ENCODE results near the gene NUMB.
"Not testable (repeated sequence)": the region's sequence is repeated elsewhere in the genome, so short reads cannot be mapped to it uniquely, and the experiment has no call there.

The NUMB gene

DNA sequence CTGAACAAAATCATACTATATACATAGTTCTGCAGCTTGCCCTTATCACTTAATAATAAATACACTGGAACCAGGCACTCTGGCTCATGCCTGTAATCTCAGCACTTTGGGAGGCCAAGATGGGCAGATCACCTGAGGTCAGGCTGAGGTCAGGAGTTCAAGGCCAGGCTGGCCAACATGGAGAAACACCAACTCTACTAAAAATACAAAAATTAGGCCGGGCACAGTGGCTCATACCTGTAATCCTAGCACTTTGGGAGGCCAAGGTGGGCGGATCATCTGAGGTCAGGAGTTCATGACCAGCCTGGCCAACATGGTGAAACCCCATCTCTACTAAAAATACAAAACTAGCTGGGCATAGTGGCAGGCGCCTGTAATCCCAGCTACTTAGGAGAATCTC, 109.3 kb downstream of the NUMB start:
- not testable (repeated sequence) for DNase-seq

DNA sequence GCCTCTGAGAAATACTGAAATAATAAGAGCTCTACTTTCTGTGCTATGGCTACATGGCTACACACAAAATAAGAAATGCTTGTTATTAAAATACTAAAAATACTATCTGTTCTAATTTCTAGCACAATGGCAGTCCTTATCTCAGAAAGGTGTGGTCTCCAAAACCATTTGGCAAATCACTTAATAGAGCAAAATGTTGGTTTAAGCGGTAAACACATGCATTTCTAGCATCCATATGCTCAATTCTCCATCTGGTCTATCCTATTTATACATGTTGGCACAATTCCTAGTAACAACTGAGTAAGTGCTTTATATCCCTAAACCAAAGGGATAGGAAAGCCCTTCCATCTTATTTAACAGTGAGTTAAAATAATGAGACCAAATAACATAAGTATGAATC, 114.0 kb downstream of the NUMB start:
- peak; percentile 61 to 82 for DNase-seq

DNA sequence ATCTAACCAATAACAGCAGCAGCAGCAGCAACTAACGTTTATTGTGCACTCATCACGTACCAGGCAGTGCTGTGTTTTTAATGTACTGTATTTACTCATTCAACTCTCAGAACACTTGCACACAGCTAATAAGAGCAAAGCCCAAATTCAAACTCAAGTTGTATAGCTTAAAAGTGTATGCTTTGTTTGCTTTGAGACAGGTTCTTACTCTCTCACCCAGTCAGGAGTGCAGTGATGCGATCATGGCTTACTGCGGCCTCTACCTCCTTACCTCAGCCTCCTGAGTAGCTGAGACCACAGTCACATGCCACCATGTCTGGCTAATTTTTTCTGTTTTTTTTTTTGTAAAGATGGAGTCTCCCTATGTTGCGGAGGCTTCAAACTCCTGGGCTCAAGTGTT, 115.7 kb downstream of the NUMB start:
- DNase-seq, result peak in 1 of 2 experiments; percentile 7

DNA sequence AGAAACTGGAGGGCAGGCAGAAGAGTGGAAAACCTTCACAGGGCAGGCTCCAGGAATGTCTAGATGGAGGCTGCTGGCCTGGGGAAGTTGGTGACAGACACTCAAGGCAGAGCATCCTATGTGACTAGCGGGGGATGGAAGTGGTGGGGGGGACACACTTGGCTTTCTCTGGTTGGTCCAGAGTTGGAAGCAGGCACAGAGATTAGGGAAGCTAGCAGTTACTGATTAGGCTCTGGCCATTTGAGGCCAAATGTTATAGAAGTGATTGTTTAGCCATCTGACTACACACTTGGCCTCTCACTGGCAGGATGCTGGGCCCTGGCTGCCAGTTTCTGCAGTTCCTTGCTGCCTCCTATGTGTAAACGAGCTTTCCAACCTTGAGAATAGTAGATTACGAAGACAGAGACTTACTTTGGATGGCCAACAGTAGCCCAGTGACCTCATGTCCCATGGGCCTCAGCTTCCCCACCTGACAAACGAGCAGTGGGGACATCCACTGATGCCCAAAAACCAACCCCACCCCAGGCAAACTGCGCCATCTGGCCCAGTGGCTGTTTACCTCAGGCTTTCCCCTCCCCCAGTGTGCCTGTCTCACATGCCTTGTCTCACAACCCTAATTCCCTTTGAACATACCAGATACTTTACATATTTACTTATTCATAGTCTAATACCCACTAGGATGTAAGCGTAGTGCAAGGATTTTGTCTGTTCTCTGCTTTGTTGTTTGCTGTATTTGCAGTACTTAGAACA, 118.3 kb downstream of the NUMB start:
- DNase-seq, result peak in 1 of 2 experiments; percentile 33

DNA sequence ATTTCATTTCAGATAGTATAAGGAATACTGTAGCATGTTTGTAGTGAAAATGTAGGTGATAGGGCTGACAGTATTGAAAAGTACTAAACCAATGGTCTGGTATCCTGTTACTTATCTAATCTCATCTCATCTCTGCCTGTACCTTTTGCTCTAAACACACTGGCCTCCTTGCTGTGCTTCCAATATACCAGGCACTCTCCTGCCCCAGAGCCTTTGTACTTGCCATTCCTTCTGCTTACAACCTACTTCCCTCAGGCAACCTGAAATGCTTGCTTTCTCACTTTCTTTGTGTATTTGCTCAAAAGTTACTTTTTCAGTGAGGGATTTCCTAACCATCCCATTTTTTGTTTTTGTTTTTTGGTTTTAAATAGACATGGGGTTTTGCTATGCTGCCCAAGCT, 119.1 kb downstream of the NUMB start:
- DNase-seq, result no peak

DNA sequence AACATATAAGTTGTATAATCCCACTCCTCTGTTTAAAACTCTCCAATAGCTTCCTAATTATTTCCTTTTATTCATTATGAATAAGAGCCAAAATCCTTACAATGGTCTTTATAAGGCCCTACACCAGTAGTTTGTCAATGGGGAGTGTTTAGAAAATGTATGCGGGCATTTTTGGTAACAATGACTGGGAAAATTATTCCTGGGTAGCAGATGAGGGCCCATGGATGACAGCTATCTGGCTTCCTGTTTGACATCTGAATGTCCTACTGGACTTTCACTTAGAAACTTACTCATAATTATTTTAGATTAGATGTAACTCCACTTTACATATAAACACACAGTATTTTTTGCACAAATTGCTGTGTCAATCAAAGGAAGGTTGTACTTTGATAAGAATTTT, 119.8 kb downstream of the NUMB start:
- DNase-seq, result no peak

DNA sequence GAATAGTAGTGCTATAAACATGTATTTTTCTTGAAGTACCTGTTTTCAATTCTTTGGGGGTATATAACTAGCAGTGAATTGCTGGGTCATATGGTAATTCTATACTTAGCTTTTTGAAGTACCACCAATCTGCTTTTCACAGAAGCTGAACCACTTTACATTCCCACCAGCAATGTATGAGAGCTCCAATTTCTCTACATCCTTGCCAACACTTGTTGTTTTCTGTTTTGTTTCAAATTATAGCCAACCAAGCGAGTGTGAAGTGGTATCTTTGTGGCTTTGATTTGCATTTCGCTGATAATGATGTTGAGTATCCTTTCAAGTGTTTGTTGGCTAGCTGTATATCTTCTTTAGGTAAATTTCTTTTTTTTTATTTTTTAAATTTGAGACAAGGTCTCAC, 125.3 kb downstream of the NUMB start:
- peak in 1 of 2 experiments; percentile 3 for DNase-seq

DNA sequence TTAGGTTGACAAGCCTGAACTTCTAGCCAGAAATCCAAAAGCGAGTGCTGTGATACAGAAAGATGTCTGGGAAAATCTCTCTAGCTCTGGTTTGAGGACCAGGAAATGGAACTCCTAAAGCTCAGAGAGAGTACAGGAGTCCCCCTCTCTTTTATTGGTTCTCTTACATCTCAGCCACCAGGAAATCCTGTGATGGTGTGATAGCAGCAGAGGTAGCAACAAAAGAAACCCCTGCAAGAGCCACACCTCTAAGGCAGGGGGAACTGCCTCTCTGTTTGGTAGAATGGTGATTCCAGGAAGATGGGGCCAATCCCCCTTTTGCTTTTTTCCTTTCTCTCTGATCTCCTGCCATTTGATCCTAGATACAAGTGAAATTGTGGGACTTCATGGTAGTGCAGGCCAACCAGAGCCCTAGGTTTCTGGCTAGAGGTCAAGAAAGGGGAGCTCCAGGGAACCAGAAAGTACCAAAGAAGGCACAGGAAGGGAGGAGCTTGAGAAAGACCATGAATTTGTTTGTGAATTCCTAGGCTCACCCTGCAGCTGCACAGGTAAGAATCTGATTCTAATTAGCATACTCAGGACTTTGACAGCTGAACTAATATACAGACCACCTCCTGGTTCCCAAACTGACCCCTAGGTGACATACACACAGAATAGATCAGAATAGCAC, 132.6 kb downstream of the NUMB start:
- DNase-seq, result no peak

DNA sequence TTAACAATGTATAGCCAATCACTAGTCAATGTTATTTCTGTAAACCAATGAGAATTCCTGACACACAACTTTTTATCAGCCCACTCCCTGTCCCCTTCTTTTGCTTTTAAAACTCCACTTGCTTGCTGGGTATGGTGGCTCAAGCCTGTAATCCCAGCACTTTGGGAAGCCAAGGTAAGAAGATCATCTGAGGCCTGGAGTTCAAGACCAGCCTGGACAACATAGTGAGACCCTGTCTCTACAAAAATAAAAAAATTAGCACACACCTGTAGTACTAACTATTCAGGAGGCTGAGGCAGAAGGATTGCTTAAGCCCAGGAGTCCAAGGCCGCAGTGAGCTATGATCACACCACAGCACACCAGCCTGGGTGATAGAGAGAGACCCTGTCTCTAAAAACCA, 133.3 kb downstream of the NUMB start:
- DNase-seq, result no peak

DNA sequence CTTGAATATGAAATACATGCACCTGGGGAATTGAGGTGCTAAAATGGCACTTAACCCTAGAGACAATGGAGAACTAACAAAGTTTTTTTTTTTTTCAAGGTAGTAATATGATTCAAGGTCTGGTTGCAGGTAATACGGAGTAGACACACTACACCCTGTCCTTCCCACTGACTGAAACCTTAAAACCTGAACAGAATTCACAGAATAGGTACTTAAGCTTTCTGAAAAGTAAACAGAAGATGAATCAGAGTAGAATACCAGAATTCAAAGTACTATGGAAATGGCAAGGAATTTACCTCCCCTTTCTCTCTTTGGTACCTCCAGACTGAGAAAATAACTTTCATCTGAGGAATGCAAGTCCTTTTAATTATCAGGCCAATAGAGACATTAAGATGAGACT, 133.8 kb downstream of the NUMB start:
- DNase-seq, result no peak

DNA sequence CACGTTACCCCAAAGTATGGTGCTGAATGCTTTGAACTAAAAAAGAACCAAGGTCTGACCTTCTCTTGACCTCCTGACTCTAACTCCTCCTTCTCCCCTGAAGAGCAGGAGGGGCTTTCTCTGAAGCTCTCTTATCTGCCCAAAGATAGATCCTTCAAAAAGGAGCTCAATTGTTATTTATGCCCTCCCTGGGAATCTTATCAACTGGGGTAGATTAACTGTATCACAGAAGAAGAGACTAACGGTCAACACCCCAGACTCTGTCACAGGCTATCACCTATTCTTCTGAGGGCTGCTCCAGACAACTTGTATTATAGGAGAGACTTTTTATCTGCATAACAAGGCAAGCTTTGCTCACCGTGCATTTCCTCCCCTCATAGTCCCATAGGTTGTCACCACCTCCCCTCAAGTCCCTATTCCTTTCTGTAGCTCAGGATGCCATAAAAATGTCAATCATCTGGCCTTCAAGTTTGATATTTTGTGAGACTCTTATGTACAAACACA, 134.4 kb downstream of the NUMB start:
- no peak for DNase-seq

DNA sequence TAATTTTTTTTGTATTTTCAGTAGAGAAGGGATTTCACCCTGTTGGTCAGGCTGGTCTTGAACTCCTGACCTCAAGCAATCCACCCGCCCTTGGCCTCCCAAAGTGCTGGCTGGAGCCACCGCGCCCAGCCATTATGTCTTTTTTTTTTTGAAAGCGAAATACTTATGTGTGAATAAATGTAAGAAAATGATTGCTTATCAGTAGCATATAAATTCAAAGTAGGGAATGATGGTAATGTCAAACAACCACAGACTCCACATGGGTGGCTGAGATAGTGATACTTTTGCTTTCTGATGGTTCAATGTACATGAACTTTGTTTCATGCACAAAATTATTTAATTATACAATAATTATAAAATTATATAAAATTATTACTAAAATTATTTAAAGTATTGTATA, 145.2 kb downstream of the NUMB start:
- no peak for DNase-seq

DNA sequence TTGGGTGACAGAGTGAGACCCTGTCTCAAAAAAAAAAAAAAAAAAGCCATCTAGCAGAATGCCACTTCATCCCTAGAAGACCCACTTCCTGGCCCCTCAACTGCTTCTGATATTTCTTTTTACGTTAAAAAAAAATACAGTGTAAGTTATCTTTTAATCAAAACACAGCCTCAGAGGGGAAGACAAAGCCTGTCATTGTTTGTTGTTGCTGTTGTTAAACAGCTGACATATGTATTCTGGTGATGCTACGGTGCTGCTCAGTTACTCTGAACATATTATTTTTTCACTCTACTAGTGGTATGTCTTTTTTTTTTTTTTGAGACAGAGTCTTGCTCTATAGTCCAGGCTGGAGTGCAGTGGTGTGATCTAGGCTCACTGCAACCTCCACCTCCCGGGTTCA, 145.7 kb downstream of the NUMB start:
- no peak for DNase-seq

DNA sequence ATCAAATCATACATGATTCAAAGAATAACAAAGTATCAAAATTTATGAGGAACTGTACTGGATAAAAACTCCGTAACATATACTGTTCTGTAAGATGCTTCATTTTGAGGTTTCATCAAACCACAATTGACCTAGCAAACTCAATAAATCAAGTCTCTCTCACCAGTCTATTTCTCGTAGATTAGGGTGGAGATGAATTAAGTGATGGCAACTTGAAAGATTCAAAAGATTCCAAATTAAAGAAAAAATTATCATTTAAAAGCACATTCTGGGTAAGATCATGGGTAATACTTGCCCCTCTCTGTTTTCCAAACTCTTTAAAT, 146.7 kb downstream of the NUMB start:
- no peak for DNase-seq

DNA sequence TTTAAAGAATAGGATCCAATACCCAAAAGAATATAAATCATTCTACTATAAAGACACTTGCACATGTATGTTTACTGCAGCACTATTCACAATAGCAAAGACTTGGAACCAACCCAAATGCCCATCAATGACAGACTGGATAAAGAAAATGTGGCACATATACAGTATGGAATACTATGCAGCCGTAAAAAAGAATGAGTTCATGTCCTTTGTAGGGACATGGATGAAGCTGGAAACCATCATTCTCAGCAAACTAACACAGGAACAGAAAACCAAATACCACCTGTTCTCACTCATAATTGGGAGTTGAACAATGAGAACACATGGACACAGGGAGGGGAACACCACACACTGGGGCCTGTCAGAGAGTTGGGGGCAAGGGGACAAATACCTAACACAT, 149.1 kb downstream of the NUMB start:
- not testable (repeated sequence) for DNase-seq

DNA sequence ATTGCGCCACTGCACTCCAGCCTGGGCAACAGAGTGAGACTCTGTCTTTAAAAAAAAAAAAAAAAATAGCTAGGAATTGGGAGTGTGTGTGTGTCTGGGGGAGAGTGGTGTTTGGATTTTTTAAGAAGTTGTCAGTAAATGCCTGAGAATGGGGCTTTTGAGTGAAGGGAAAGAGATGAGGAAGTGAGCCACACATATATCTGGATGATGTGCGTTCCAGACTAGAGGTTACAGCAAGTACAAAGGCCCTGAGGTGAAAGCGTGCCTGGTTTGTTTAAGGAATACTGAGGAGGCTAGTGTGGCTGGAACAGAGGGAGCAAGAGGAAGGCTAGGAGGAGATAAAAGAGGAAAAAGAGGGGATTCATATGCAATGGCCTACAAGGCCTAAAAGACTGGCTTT, 151.1 kb downstream of the NUMB start:
- DNase-seq, result no peak

DNA sequence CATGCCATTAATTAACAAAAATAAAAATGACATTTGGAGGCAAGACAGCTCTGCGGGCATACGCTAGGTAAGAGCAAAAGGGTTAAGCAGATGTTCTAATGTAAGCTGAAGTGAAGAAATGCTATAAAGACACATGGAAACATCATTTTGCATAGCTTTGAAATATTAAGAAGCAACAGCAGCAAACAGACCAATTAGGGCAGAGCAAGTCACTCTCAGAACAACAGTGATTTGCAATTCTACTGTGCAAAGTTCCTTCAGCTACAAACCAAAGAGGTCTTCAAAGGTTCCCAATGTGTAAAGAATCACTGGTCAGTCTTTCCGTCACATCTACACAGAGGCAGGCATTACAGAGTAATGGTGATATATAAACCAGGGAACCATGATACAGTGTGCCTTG, 152.8 kb downstream of the NUMB start:
- DNase-seq, result no peak

DNA sequence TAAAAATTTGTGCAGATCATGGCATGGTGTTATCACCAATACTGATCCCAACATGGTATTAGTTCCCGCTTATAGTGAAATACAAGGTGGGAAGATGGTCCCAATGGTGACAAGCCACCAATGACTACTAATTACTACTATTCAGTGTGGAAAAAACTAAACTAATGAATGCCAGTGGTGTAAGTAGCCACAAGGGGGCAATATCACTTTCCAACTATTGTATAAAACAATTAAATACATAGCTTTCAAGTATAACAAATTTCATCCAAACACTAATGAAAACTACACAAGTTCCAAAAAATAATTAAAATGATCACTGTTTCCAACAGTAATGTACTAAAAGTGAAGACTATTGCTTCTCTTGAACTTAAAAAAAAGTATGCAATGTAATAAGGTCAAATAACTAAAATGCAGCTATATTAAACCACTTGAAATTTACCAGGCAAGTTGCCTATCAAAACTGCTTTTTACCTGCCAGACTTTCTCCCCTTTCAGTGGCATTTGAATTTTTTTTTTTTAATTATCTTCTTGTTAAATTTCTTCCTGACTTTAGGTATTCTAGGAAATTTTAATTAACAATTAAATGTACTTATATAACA, 163.0 kb downstream of the NUMB start:
- peak; percentile 30 to 54 for DNase-seq

DNA sequence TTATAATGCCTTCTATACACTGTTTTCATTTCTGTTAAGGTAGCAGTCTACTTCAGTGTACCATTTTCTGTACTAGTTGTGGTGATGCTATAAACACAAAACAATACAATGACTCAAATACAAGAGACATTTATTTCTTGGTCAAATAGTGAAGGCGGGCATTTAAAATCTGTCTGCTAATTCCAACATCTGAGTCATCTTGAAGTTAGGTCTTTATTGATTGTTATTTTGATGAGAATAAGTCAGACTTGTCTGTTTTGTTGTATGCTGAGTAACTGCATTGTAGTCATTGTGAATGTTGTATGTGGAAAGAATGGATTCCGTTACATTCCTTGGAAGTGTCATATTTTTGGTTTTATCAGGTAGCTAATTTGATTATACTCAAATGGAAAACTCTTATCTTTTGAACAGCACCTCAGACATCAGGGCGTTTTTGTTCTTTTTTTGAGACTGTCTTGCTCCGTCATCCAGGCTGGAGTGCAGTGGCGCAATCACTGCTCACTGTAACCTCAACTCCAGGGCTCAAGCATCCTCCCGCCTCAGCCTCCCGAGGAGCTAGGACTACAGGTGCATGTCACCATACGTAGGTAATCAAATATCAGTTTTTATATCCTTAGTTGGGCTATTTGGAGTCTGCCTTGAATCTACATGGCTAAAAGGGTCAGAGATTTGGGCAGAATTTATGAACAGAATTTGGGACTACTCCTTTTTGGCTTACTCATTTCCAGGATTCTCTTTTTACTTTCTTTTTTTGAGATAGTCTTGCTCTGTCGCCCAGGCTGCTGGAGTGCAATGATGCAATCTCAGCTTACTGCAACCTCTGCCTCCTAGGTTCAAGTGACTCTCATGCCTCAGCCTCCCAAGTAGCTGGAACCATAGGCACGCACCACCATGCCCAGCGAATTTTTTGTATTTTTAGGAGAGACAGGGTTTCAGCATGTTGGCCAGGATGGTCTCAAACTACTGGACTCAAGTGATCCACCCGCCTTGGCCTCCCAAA, 164.3 kb downstream of the NUMB start:
- DNase-seq, result no peak

DNA sequence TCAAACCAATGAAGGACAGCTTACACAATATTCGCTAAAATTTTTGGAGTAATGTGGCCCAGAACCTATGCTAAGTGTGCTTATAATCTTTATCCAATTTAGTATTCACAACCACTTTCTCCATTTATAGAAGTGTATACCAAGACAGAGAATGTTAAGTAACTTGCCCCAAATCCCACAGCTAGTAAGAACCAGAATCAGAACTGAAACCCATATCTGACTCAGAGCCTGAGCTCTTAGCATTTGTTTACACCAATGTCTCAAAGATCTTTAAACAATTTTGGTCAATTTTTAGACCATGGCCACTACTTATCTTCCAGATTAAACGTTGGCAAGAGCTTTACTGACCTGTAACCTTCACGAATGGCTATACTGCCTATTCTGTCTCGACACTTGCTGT, 168.1 kb downstream of the NUMB start:
- no peak for DNase-seq

DNA sequence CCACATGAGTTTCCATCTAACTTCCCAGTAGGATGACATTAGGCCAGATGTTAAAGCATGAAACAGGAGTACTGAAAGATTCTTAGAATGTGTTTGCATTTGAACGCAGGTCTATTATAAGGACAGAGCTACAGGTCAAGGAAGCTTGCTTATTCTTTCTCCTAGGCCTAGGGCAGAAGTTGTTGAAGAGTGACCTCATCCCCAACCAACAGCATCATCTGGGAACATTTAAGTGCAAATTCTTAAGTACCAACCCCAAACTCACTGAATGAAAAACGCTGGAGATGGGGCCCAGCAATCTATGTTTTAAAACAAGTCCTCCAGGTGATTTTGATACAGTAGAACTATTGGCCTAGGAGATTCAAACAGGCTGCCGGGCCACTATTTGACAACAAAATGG, 168.6 kb downstream of the NUMB start:
- DNase-seq, result no peak

DNA sequence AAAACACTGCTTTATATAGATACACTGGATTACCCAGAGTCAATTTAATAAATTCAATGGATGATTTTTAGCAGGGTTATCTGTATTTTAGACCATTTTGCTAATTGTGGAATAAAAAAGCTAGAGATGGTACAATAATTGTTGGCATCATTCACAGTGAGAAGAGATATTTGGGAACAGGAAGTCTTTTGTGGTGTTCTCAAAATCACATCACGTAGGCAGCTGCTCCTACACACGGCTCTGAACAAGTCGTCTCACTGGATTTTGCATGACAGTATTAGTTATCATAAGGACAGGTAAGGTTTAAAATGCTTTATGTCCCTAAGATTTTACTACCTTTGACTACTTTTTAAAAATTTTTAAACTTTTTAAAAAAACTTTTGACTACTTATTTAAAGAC, 169.0 kb downstream of the NUMB start:
- no peak for DNase-seq

DNA sequence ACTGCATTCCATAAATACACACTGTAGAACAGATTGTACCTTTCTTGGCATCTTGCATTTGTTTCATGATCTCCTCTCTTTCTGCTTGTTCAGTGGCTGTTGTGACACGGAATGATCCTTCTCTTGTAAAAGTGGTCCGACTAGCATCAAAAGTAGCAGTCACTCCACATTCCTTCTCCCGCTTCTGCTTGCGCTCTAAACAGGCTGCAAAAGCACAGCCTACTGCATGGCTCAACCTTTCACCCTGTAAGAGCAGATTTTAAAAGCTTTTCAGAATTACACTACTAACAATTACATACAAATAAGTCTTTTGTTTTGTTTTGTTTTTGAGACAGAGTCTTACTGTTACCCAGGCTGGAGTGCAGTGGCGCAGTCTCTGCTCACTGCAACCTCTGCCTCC, 171.3 kb downstream of the NUMB start:
- no peak for DNase-seq
